ENCODE data around the gene GINS2.

The GINS2 gene

GRCh38 chr16:85716022-85716679, 27.4 kb upstream of the GINS2 start:
- DNase-seq (ENCODE audit: low read depth): no peak

- DNase-seq (ENCODE audit: low read depth): no peak
Observed at GRCh38 chr16:85715169-85716021, 26.6 kb upstream of the GINS2 start.

- no peak for DNase-seq (ENCODE audit: low read depth)
Observed at GRCh38 chr16:85712801-85713200, 24.0 kb upstream of the GINS2 start.

GRCh38 chr16:85711982-85712587, 23.3 kb upstream of the GINS2 start:
- DNase-seq (ENCODE audit: low read depth): no peak

- DNase-seq (ENCODE audit: low read depth): no peak
Observed at GRCh38 chr16:85710732-85711131, 22.0 kb upstream of the GINS2 start.

GRCh38 chr16:85709766-85710585, 21.2 kb upstream of the GINS2 start:
- no peak for DNase-seq (ENCODE audit: low read depth)

- DNase-seq (ENCODE audit: low read depth): no peak
Observed at GRCh38 chr16:85708338-85708737, 19.6 kb upstream of the GINS2 start.

- DNase-seq (ENCODE audit: low read depth): no peak
Observed at GRCh38 chr16:85707528-85708095, 18.9 kb upstream of the GINS2 start.

GRCh38 chr16:85706449-85707034, 17.8 kb upstream of the GINS2 start:
- no peak for DNase-seq (ENCODE audit: low read depth)

- no peak for DNase-seq (ENCODE audit: low read depth)
Observed at GRCh38 chr16:85704900-85705846, 16.4 kb upstream of the GINS2 start.

GRCh38 chr16:85704011-85704410, 15.3 kb upstream of the GINS2 start:
- DNase-seq (ENCODE audit: low read depth): no peak

GRCh38 chr16:85699628-85700027, 10.9 kb upstream of the GINS2 start:
- no peak for DNase-seq (ENCODE audit: low read depth)

GRCh38 chr16:85698935-85699558, 10.3 kb upstream of the GINS2 start:
- no peak for DNase-seq (ENCODE audit: low read depth)

- DNase-seq (ENCODE audit: low read depth): no peak
Observed at GRCh38 chr16:85698459-85698891, 9.7 kb upstream of the GINS2 start.

- DNase-seq (ENCODE audit: low read depth): no peak
Observed at GRCh38 chr16:85697431-85697830, 8.7 kb upstream of the GINS2 start.

GRCh38 chr16:85696781-85697180, 8.0 kb upstream of the GINS2 start:
- DNase-seq (ENCODE audit: low read depth): no peak

- DNase-seq (ENCODE audit: low read depth): no peak
Observed at GRCh38 chr16:85695196-85696128, 6.7 kb upstream of the GINS2 start.

- no peak for DNase-seq (ENCODE audit: low read depth)
Observed at GRCh38 chr16:85690469-85691064, 1.8 kb upstream of the GINS2 start.

All from activated T-cell treated with anti-CD3 and anti-CD28 coated beads for 48 hours (primary cell).